SU-DHL-6 (cell line): Measurements from ENCODE around the gene EXOC4.

Experiments
- H2AFZ ChIP-seq: fragments of 200-600 bp; sonication (generic); 2 replicates; pipeline ENCODE4 v1.6.1; 2014; ENCODE audit warnings: low read depth, mild to moderate bottlenecking, moderate library complexity, mixed read lengths, antibody characterized with exemption, low read length; ENCODE audit not compliant: severe bottlenecking
- H3F3A ChIP-seq: fragments of 200-600 bp; shearing (Covaris generic); 2 replicates; pipeline ENCODE4 v1.6.0; 2016; ENCODE audit warnings: antibody characterized with exemption, mild to moderate bottlenecking; ENCODE audit not compliant: insufficient read depth
- H3K27ac ChIP-seq: fragments of 200-600 bp; sonication (generic); 2 replicates; pipeline ENCODE4 v1.5.1; 2016; ENCODE audit warnings: low read depth, mild to moderate bottlenecking, low read length, moderate library complexity, mixed read lengths
- H3K27me3 ChIP-seq: fragments of 200-600 bp; sonication (generic), shearing (Covaris generic); 2 replicates; pipeline ENCODE4 v1.6.0; 2014; ENCODE audit warnings: mild to moderate bottlenecking, low read length
- H3K36me3 ChIP-seq: fragments of 200-600 bp; sonication (generic); 2 replicates; pipeline ENCODE4 v1.6.1; 2014; ENCODE audit warnings: mild to moderate bottlenecking, low read length, mixed read lengths
- H3K4me2 ChIP-seq: fragments of 300-600, 200-600 bp; shearing (Covaris generic), sonication (generic); 2 replicates; pipeline ENCODE4 v1.6.0; 2014; ENCODE audit warnings: low read length, low read depth, mild to moderate bottlenecking; ENCODE audit not compliant: poor library complexity, severe bottlenecking
- H3K4me3 ChIP-seq: fragments of 200-600 bp; sonication (generic); 2 replicates; pipeline ENCODE4 v1.5.1; 2014; ENCODE audit warnings: antibody characterized with exemption, low read length, mild to moderate bottlenecking, mixed read lengths; ENCODE audit not compliant: insufficient read depth, poor library complexity, severe bottlenecking
- H3K79me2 ChIP-seq: fragments of 200-600 bp; sonication (generic); 2 replicates; pipeline ENCODE4 v1.6.1; 2014; ENCODE audit warnings: mild to moderate bottlenecking, low read length, moderate library complexity; ENCODE audit not compliant: insufficient read depth
- H3K9ac ChIP-seq: fragments of 200-600 bp; sonication (generic); 2 replicates; pipeline ENCODE4 v1.7.0; 2014; ENCODE audit warnings: mild to moderate bottlenecking, low read length
- H3K9me2 ChIP-seq: fragments of 200-600 bp; sonication (generic); replicated peaks from 2 replicates; pipeline ENCODE4 v1.6.1; 2014; ENCODE audit warnings: low read length; ENCODE audit not compliant: insufficient read depth
- H3K9me3 ChIP-seq: fragments of 200-600 bp; sonication (generic); 2 replicates; pipeline ENCODE4 v1.6.1; 2014; ENCODE audit warnings: low read length, mixed read lengths; ENCODE audit not compliant: insufficient read depth
- H4K20me1 ChIP-seq: fragments of 200-600 bp; sonication (generic); 2 replicates; pipeline ENCODE4 v1.6.1; 2014; ENCODE audit warnings: low read depth, mild to moderate bottlenecking, antibody characterized with exemption, low read length, moderate library complexity, mixed read lengths
- EZH2phosphoT487 ChIP-seq: fragments of 200-600 bp; sonication (generic), shearing (Covaris generic); conservative IDR thresholded peaks from 2 replicates; pipeline ENCODE4 v1.6.1; 2018; ENCODE audit warnings: mild to moderate bottlenecking, antibody characterized with exemption, low read length, moderate library complexity, mixed read lengths
- TF ChIP-seq, protein P1 (sequence below): fragments of 200-600 bp; sonication (generic); IDR thresholded peaks from one replicate; pipeline ENCODE4 v1.5.1; 2017; ENCODE audit warnings: antibody characterized with exemption, mild to moderate bottlenecking, low read length, moderate library complexity; ENCODE audit not compliant: insufficient read depth, poor library complexity, severe bottlenecking

EXOC4 gene

DNA sequence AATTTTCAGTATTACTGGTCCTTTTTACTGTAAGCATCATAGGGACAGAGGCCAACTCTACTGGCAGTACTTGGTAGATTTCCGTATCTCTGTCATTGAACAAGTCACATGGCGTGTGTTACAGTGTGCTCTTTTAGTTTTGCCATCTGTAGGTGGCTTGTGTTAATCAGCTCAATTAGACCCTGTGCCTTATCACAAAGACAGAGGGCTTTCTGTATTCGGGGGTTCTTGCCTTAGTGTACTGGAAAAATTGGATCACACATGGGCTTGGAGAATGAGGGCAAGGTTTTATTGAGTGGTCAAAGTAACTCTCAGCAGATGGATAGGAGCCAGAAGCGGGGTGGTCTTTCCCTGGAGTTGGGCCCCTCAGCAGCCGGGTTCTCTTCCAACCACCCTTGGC lies 853.0 kb downstream of the EXOC4 start:
- Histone ChIP-seq H3K4me3 (no peak overlapping the region), H3F3A (no peaks in the 10 kb centered on the region), H3K9me3 (no peaks in the 10 kb centered on the region), H3K4me2 (no peak overlapping the region), H3K36me3 (no peaks in the 10 kb centered on the region), H4K20me1 (no peaks in the 10 kb centered on the region), H3K27me3 (no peaks in the 10 kb centered on the region), H3K79me2 (no peaks in the 10 kb centered on the region), H3K27ac (no peak overlapping the region), H3K9ac (no peak overlapping the region), H3K9me2 (no peaks in the 10 kb centered on the region), H2AFZ (no peak overlapping the region)
- no peak for TF ChIP-seq EZH2phosphoT487
- TF ChIP-seq, protein P1, sequence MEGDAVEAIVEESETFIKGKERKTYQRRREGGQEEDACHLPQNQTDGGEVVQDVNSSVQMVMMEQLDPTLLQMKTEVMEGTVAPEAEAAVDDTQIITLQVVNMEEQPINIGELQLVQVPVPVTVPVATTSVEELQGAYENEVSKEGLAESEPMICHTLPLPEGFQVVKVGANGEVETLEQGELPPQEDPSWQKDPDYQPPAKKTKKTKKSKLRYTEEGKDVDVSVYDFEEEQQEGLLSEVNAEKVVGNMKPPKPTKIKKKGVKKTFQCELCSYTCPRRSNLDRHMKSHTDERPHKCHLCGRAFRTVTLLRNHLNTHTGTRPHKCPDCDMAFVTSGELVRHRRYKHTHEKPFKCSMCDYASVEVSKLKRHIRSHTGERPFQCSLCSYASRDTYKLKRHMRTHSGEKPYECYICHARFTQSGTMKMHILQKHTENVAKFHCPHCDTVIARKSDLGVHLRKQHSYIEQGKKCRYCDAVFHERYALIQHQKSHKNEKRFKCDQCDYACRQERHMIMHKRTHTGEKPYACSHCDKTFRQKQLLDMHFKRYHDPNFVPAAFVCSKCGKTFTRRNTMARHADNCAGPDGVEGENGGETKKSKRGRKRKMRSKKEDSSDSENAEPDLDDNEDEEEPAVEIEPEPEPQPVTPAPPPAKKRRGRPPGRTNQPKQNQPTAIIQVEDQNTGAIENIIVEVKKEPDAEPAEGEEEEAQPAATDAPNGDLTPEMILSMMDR: no peak

DNA sequence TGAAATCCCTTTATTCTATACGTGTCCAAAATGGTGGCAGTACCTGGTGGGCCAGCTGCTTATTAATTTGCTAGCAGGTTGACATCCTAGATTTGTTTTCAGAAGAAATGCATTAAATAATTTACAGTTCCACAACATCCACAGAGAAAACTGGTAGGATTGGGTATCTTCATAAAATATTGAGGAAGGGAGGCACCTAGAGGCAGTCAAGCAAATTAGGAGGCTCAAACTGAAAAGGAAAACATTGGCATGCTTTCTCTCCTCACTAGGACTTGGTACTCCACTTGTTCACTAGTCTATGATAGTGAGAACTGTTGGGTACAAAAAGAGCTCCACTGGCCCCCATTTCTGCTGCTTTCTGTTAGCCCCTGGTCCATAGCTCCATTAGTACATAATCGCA lies 855.9 kb downstream of the EXOC4 start:
- no peak for TF ChIP-seq EZH2phosphoT487
- TF ChIP-seq, protein P1: no peak
- no peaks in the 10 kb centered on the region for H3K27me3 ChIP-seq
- H3K9me2 ChIP-seq: no peaks in the 10 kb centered on the region
- H3K4me3 ChIP-seq: no peak overlapping the region
- no peak overlapping the region for H3K9ac ChIP-seq
- H3K4me2 ChIP-seq: no peak overlapping the region
- no peaks in the 10 kb centered on the region for H4K20me1 ChIP-seq
- no peak overlapping the region for H2AFZ ChIP-seq
- no peaks in the 10 kb centered on the region for H3F3A ChIP-seq
- no peaks in the 10 kb centered on the region for H3K9me3 ChIP-seq
- no peaks in the 10 kb centered on the region for H3K36me3 ChIP-seq
- H3K79me2 ChIP-seq: no peaks in the 10 kb centered on the region
- H3K27ac ChIP-seq: no peak overlapping the region

DNA sequence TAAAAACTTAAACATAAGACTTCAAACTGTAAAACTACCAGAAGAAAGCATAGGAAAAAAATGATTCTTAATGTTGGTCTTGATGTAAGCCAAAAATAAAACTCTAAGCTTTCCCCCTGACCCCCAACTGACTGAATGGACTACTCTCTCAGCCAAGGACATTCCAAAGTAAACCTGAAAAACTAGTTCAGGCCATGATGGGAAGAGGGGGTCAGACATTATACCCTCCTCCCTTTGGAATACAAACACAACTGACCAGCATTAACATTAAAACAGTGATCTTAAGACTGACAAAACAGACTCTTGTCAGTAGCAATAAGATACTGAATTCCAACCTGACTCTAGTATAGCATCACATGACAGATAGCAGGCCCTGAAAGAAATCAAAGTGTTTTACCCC lies 860.8 kb downstream of the EXOC4 start:
- TF ChIP-seq EZH2phosphoT487: no peak
- TF ChIP-seq, protein P1: no peak
- Histone ChIP-seq H3K4me2 (no peak overlapping the region), H3K4me3 (no peak overlapping the region)

More for the DNA sequence above, 860.8 kb downstream of the EXOC4 start:
- Histone ChIP-seq H3K9me3 (no peaks in the 10 kb centered on the region), H3K27ac (no peak overlapping the region), H4K20me1 (no peaks in the 10 kb centered on the region), H3K27me3 (no peaks in the 10 kb centered on the region), H3F3A (no peaks in the 10 kb centered on the region), H3K36me3 (no peaks in the 10 kb centered on the region), H3K9ac (no peak overlapping the region), H3K79me2 (no peaks in the 10 kb centered on the region), H3K9me2 (no peaks in the 10 kb centered on the region), H2AFZ (no peak overlapping the region)
